Esophagus squamous epithelium (tissue), 4 donors: Measurements from ENCODE around the gene KRTAP9-8.

Experiments
- POLR2A ChIP-seq, 4 donors: fragments of 450-650 bp; IDR thresholded peaks; one replicate each; pipeline ENCODE4 v1.6.1; 2017; ENCODE audit warnings: antibody characterized with exemption in 4 of 4, mild to moderate bottlenecking in 4 of 4, moderate library complexity in 3 of 4
- TF ChIP-seq, protein P1 (sequence below), 6 experiments: fragments of 450-650 bp in 4 of 6; fragments of 200-600 bp in 2 of 6; sonication (generic) in 2 of 6; IDR thresholded peaks; one replicate each; pipeline ENCODE4 v1.5.1; 2016 to 2019; ENCODE audit warnings: antibody characterized with exemption in 6 of 6, mild to moderate bottlenecking in 4 of 6, moderate library complexity in 4 of 6

DNA sequence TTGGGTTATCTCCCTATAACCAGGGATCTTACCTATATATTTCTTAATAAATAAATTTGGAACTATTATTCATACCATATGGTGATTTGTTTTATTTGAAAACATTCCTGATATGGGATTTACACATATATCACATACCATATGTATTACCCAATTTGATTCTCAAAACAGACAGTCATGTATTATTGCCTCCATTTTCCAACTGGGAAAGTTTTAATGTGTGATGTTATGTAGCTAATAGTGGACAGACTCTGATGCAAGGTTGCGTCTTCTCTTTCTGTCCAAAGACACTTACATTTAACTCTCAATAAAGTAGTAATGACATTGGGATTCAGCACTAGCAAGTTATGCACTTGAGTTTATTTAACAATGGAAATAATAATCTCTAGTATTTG, 18.5 kb downstream of the KRTAP9-8 start:
- TF ChIP-seq, protein P1, sequence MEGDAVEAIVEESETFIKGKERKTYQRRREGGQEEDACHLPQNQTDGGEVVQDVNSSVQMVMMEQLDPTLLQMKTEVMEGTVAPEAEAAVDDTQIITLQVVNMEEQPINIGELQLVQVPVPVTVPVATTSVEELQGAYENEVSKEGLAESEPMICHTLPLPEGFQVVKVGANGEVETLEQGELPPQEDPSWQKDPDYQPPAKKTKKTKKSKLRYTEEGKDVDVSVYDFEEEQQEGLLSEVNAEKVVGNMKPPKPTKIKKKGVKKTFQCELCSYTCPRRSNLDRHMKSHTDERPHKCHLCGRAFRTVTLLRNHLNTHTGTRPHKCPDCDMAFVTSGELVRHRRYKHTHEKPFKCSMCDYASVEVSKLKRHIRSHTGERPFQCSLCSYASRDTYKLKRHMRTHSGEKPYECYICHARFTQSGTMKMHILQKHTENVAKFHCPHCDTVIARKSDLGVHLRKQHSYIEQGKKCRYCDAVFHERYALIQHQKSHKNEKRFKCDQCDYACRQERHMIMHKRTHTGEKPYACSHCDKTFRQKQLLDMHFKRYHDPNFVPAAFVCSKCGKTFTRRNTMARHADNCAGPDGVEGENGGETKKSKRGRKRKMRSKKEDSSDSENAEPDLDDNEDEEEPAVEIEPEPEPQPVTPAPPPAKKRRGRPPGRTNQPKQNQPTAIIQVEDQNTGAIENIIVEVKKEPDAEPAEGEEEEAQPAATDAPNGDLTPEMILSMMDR (IDR thresholded peaks at IDR 0.05) = no peak
- no peak for TF ChIP-seq POLR2A (IDR thresholded peaks at IDR 0.05)
